GM13977 (cell line): Measurements from ENCODE around the gene REPS2.

Source experiments
- DNase-seq: peaks from one replicate; pipeline ENCODE4 v3.0.0; 2012; ENCODE audit warnings: low spot score
- CTCF ChIP-seq: IDR thresholded peaks from 2 replicates; pipeline ENCODE4 v1.5.1; 2012; ENCODE audit warnings: mild to moderate bottlenecking, control low read depth; ENCODE audit not compliant: insufficient read depth; ENCODE audit errors: extremely low read depth, missing control alignments
- in situ Hi-C: fragments of 300-500 bp; cut with MboI; formaldehyde crosslinking; loops from one replicate; pipeline ENCODE4 v1.12.0; 2022; ENCODE audit warnings: low sequenced_read_pairs, low pct_unique_long_range_greater_than_20kb, mixed read lengths, inconsistent platforms; ENCODE audit not compliant: unreplicated experiment

REPS2 gene

GRCh38 chrX:16992951-16993350 is 46.5 kb downstream of the REPS2 start:
- DNase-seq: no peak
- no peak for TF ChIP-seq CTCF
- in situ Hi-C loops: no loop called here

- in situ Hi-C loops: no loop called here
- DNase-seq: no peak
- no peak for TF ChIP-seq CTCF
These were observed 47.4 kb downstream of the REPS2 start for GRCh38 chrX:16993791-16994318.

- no peak for TF ChIP-seq CTCF
- DNase-seq: no peak
- in situ Hi-C loops: no loop called here
These were observed 48.3 kb downstream of the REPS2 start for GRCh38 chrX:16994736-16995135.

GRCh38 chrX:16997313-16997712 is 50.9 kb downstream of the REPS2 start:
- in situ Hi-C loops: no loop called here
- DNase-seq: no peak
- no peak for TF ChIP-seq CTCF

- in situ Hi-C loops: no loop called here
- DNase-seq: no peak
- TF ChIP-seq CTCF: no peak
These were observed 52.8 kb downstream of the REPS2 start for GRCh38 chrX:16999275-16999674.

- TF ChIP-seq CTCF: no peak
- in situ Hi-C loops: no loop called here
- DNase-seq: no peak
These were observed 54.3 kb downstream of the REPS2 start for GRCh38 chrX:17000751-17001150.
